ENCODE measurements around the gene ATP2B2. TPM values are rescaled to one million over a fixed set of nuclear protein-coding genes. Genes with fewer than 3 reads are reported as not detected.
"Not testable (repeated sequence)": the region's sequence is repeated elsewhere in the genome, so short reads cannot be mapped to it uniquely, and the experiment has no call there.

The ATP2B2 gene
- total RNA-seq, 1 donor from 2014 or later, result not detected

- DNase-seq (ENCODE audit: low spot score), result no peak
- H3K9me3 Mint-ChIP-seq, result no peaks in the 10 kb centered on the region
- H3K27ac Mint-ChIP-seq, result peak overlapping the region; percentile 62
- H3K4me1 Mint-ChIP-seq (ENCODE audit: low read depth), result peaks cover 8% of the 10 kb centered on the region
- intact Hi-C loops (cut with micrococcal nuclease), result no loop called here
- peaks cover 78% of the 10 kb centered on the region for H3K36me3 Mint-ChIP-seq (ENCODE audit: low read depth)
- H3K27me3 Mint-ChIP-seq (ENCODE audit: low read depth), result no peaks in the 10 kb centered on the region
- no peak overlapping the region for H3K4me3 Mint-ChIP-seq (ENCODE audit: low read depth)
Observed at GRCh38 chr3:10299679-10300078, 205.7 kb downstream of the ATP2B2 start.

- intact Hi-C loops (cut with micrococcal nuclease), result no loop called here
- no peak overlapping the region for H3K4me3 Mint-ChIP-seq (ENCODE audit: low read depth)
- no peaks in the 10 kb centered on the region for H3K9me3 Mint-ChIP-seq
- no peaks in the 10 kb centered on the region for H3K27me3 Mint-ChIP-seq (ENCODE audit: low read depth)
- peaks cover 8% of the 10 kb centered on the region for H3K4me1 Mint-ChIP-seq (ENCODE audit: low read depth)
- H3K36me3 Mint-ChIP-seq (ENCODE audit: low read depth), result peaks cover 80% of the 10 kb centered on the region
- H3K27ac Mint-ChIP-seq, result peak overlapping the region; percentile 62
- DNase-seq (ENCODE audit: low spot score), result no peak
Observed at GRCh38 chr3:10299175-10299574, 206.2 kb downstream of the ATP2B2 start.

- H3K4me1 Mint-ChIP-seq (ENCODE audit: low read depth); intact Hi-C loops (cut with micrococcal nuclease); H3K27me3 Mint-ChIP-seq (ENCODE audit: low read depth); H3K27ac Mint-ChIP-seq; H3K4me3 Mint-ChIP-seq (ENCODE audit: low read depth); DNase-seq (ENCODE audit: low spot score); H3K9me3 Mint-ChIP-seq: not testable (repeated sequence)
- H3K36me3 Mint-ChIP-seq (ENCODE audit: low read depth), result peaks cover 74% of the 10 kb centered on the region
Observed at GRCh38 chr3:10298064-10298463, 207.3 kb downstream of the ATP2B2 start.

GRCh38 chr3:10294030-10294586 lies 211.3 kb downstream of the ATP2B2 start:
- Mint-ChIP-seq H3K4me1 (ENCODE audit: low read depth) (peaks cover 13% of the 10 kb centered on the region), H3K4me3 (ENCODE audit: low read depth) (no peak overlapping the region), H3K27me3 (ENCODE audit: low read depth) (no peaks in the 10 kb centered on the region), H3K36me3 (ENCODE audit: low read depth) (peaks cover 63% of the 10 kb centered on the region), H3K9me3 (no peaks in the 10 kb centered on the region), H3K27ac (peak overlapping the region; percentile 26)
- no peak for DNase-seq (ENCODE audit: low spot score)
- intact Hi-C loops (cut with micrococcal nuclease), result no loop called here

- H3K27ac Mint-ChIP-seq, result peak within 1 kb of the TSS; percentile 61
- H3K27me3 Mint-ChIP-seq (ENCODE audit: low read depth), result no peaks in the 10 kb centered on the region
- peaks cover 69% of the 10 kb centered on the region for H3K36me3 Mint-ChIP-seq (ENCODE audit: low read depth)
- DNase-seq (ENCODE audit: low spot score), result no peak
- H3K9me3 Mint-ChIP-seq, result no peaks in the 10 kb centered on the region
- intact Hi-C loops (cut with micrococcal nuclease), result no loop called here
- H3K4me3 Mint-ChIP-seq (ENCODE audit: low read depth), result no peak within 1 kb of the TSS
- H3K4me1 Mint-ChIP-seq (ENCODE audit: low read depth), result peaks cover 13% of the 10 kb centered on the region
Observed at GRCh38 chr3:10292505-10293419, 212.6 kb downstream of the ATP2B2 start, which contains the start of gene GHRL. Gene GHRL, minus strand, starts transcription at chr3:10292947. Its CDS starts 2,767 bp downstream, at chr3:10290180.

GRCh38 chr3:10291641-10292040 lies 213.7 kb downstream of the ATP2B2 start:
- intact Hi-C loops (cut with micrococcal nuclease), result no loop called here
- no peaks in the 10 kb centered on the region for H3K9me3 Mint-ChIP-seq
- H3K4me3 Mint-ChIP-seq (ENCODE audit: low read depth), result no peak overlapping the region
- DNase-seq (ENCODE audit: low spot score), result no peak
- peaks cover 13% of the 10 kb centered on the region for H3K4me1 Mint-ChIP-seq (ENCODE audit: low read depth)
- H3K27ac Mint-ChIP-seq, result peak overlapping the region; percentile 61
- peaks cover 71% of the 10 kb centered on the region for H3K36me3 Mint-ChIP-seq (ENCODE audit: low read depth)
- H3K27me3 Mint-ChIP-seq (ENCODE audit: low read depth), result no peaks in the 10 kb centered on the region

- Mint-ChIP-seq H3K9me3 (no peaks in the 10 kb centered on the region), H3K4me3 (ENCODE audit: low read depth) (no peak overlapping the region), H3K36me3 (ENCODE audit: low read depth) (peaks cover 72% of the 10 kb centered on the region), H3K27me3 (ENCODE audit: low read depth) (no peaks in the 10 kb centered on the region), H3K27ac (no peak overlapping the region), H3K4me1 (ENCODE audit: low read depth) (peaks cover 17% of the 10 kb centered on the region)
- no peak for DNase-seq (ENCODE audit: low spot score)
- intact Hi-C loops (cut with micrococcal nuclease), result no loop called here
Observed at GRCh38 chr3:10290481-10291176, 214.8 kb downstream of the ATP2B2 start.

GRCh38 chr3:10289787-10290355 lies 215.5 kb downstream of the ATP2B2 start:
- H3K4me3 Mint-ChIP-seq (ENCODE audit: low read depth), result no peak overlapping the region
- H3K27me3 Mint-ChIP-seq (ENCODE audit: low read depth), result no peaks in the 10 kb centered on the region
- H3K9me3 Mint-ChIP-seq, result no peaks in the 10 kb centered on the region
- peaks cover 73% of the 10 kb centered on the region for H3K36me3 Mint-ChIP-seq (ENCODE audit: low read depth)
- no peak for DNase-seq (ENCODE audit: low spot score)
- no peak overlapping the region for H3K27ac Mint-ChIP-seq
- peaks cover 23% of the 10 kb centered on the region for H3K4me1 Mint-ChIP-seq (ENCODE audit: low read depth)
- intact Hi-C loops (cut with micrococcal nuclease), result loop anchor here (10.0 kb wide), 1 partner anchor 355 kb away; the partner anchor contains the start of gene CRELD1

GRCh38 chr3:10289077-10289476 lies 216.3 kb downstream of the ATP2B2 start:
- H3K36me3 Mint-ChIP-seq (ENCODE audit: low read depth), result peaks cover 71% of the 10 kb centered on the region
- peaks cover 31% of the 10 kb centered on the region for H3K4me1 Mint-ChIP-seq (ENCODE audit: low read depth)
- H3K27me3 Mint-ChIP-seq (ENCODE audit: low read depth), result no peaks in the 10 kb centered on the region
- intact Hi-C loops (cut with micrococcal nuclease), result loop anchor here (10.0 kb wide), 1 partner anchor 354 kb away; the partner anchor contains the start of gene CRELD1
- no peak overlapping the region for H3K4me3 Mint-ChIP-seq (ENCODE audit: low read depth)
- no peak for DNase-seq (ENCODE audit: low spot score)
- no peaks in the 10 kb centered on the region for H3K9me3 Mint-ChIP-seq
- H3K27ac Mint-ChIP-seq, result no peak overlapping the region

- no peaks in the 10 kb centered on the region for H3K9me3 Mint-ChIP-seq
- intact Hi-C loops (cut with micrococcal nuclease), result loop anchor here (10.0 kb wide), 1 partner anchor 354 kb away; the partner anchor contains the start of gene CRELD1
Observed at GRCh38 chr3:10288575-10288960, 216.8 kb downstream of the ATP2B2 start.

GRCh38 chr3:10287936-10288574 lies 217.3 kb downstream of the ATP2B2 start:
- no peak overlapping the region for H3K4me3 Mint-ChIP-seq (ENCODE audit: low read depth)
- H3K27ac Mint-ChIP-seq, result no peak overlapping the region

More at GRCh38 chr3:10288575-10288960, 216.8 kb downstream of the ATP2B2 start:
- H3K27me3 Mint-ChIP-seq (ENCODE audit: low read depth), result no peaks in the 10 kb centered on the region
- H3K36me3 Mint-ChIP-seq (ENCODE audit: low read depth), result peaks cover 74% of the 10 kb centered on the region
- H3K4me3 Mint-ChIP-seq (ENCODE audit: low read depth), result no peak overlapping the region
- H3K27ac Mint-ChIP-seq, result no peak overlapping the region
- no peak for DNase-seq (ENCODE audit: low spot score)
- peaks cover 36% of the 10 kb centered on the region for H3K4me1 Mint-ChIP-seq (ENCODE audit: low read depth)

More at GRCh38 chr3:10287936-10288574, 217.3 kb downstream of the ATP2B2 start:
- H3K4me1 Mint-ChIP-seq (ENCODE audit: low read depth), result peaks cover 40% of the 10 kb centered on the region
- intact Hi-C loops (cut with micrococcal nuclease), result loop anchor here (10.0 kb wide), 1 partner anchor 353 kb away; the partner anchor contains the start of gene CRELD1
- H3K27me3 Mint-ChIP-seq (ENCODE audit: low read depth), result no peaks in the 10 kb centered on the region
- no peaks in the 10 kb centered on the region for H3K9me3 Mint-ChIP-seq
- DNase-seq (ENCODE audit: low spot score), result no peak
- H3K36me3 Mint-ChIP-seq (ENCODE audit: low read depth), result peaks cover 78% of the 10 kb centered on the region

Data from activated T-helper 2 cell treated with anti-CD3 and anti-CD28 coated beads, Interferon-gamma antibody, Interleukin-2, Interleukin-4, amounts not matched to agents 10 μg/mL and 5 μg/mL and 100 μg/mL, durations not matched to agents 14 hours and 24 hours and 36 hours (primary cell).